Heart left ventricle (tissue), 16 donors: ENCODE data around the gene BEST4. TPM values are rescaled to one million over a fixed set of nuclear protein-coding genes. Genes with fewer than 3 reads are reported as not detected.
"Not testable (repeated sequence)": the region's sequence is repeated elsewhere in the genome, so short reads cannot be mapped to it uniquely, and the experiment has no call there.

ENCODE experiments used
- ATAC-seq, 4 donors: fragments of 200-7000 bp; cut with Tn5 transposase; one replicate each; pipeline ENCODE4 v1.9.1; 2020 to 2022; ENCODE audit warnings: moderate library complexity in 4 of 4, mild to moderate bottlenecking in 3 of 4, moderate number of reproducible peaks in 1 of 4
- DNase-seq, 5 donors: peaks; one replicate each; pipeline ENCODE4 v3.0.0-alpha.2; 2020
- H3K27ac ChIP-seq, 12 donors: fragments of 200-600 bp; sonication (generic) in 4 of 12; one replicate each; pipeline versions ENCODE4 v1.5.0 to v1.8.0; 2016 to 2022; ENCODE audit warnings: mild to moderate bottlenecking in 2 of 12
- H3K27me3 ChIP-seq, 9 donors: fragments of 200-600 bp; sonication (generic) in 2 of 9; one replicate each; pipeline versions ENCODE4 v1.5.1 to v1.8.0; 2016 to 2022; ENCODE audit warnings: mild to moderate bottlenecking in 3 of 9
- H3K36me3 ChIP-seq, 9 donors: fragments of 200-600 bp; sonication (generic) in 2 of 9; one replicate each; pipeline versions ENCODE4 v1.5.0 to v1.8.0; 2018 to 2022; ENCODE audit warnings: mild to moderate bottlenecking in 2 of 9
- H3K4me1 ChIP-seq, 12 donors: fragments of 200-600 bp; sonication (generic) in 4 of 12; one replicate each; pipeline versions ENCODE4 v1.5.0 to v1.8.0; 2016 to 2022; ENCODE audit warnings: mild to moderate bottlenecking in 3 of 12
- H3K4me3 ChIP-seq, 12 donors: fragments of 200-600 bp; sonication (generic) in 4 of 12; one replicate each; pipeline versions ENCODE4 v1.5.0 to v1.8.0; 2017 to 2022; ENCODE audit warnings: mild to moderate bottlenecking in 9 of 12, moderate library complexity in 4 of 12
- H3K9me3 ChIP-seq, 12 donors: fragments of 200-600 bp; sonication (generic) in 4 of 12; one replicate each; pipeline versions ENCODE4 v1.5.0 to v1.8.0; 2016 to 2022; ENCODE audit warnings: mild to moderate bottlenecking in 1 of 12
- CTCF ChIP-seq, 12 donors: fragments of 200-600 bp; sonication (generic) in 4 of 12; IDR thresholded peaks; one replicate each; pipeline versions ENCODE4 v1.5.0 to v1.8.0; 2018 to 2022; ENCODE audit warnings: antibody characterized with exemption in 12 of 12, mild to moderate bottlenecking in 5 of 12
- POLR2A ChIP-seq, 2 donors: fragments of 450-650 bp; IDR thresholded peaks; one replicate each; pipeline ENCODE4 v1.6.1; 2017; ENCODE audit warnings: antibody characterized with exemption in 2 of 2, mild to moderate bottlenecking in 2 of 2, moderate library complexity in 2 of 2
- WGBS, 4 donors: extraction: QIAGEN DNeasy Blood & Tissue Kit in 2 of 4; methylation state at CpG; one replicate each; pipeline versions ENCODE4 v1.1.5 to v1.1.7; 2013 to 2018; 5-methylcytosine and 5-hydroxymethylcytosine counted together
- intact Hi-C, 10 donors: fragments of 100-400 bp; cut with DNase I; formaldehyde crosslinking; loops; one replicate each; pipeline versions ENCODE4 v1.11.1 to v1.14.2; 2022
- polyA plus RNA-seq, 2 donors: library from polyadenylated mRNA; stranded (reverse); fragments of 200-250 nt; gene quantifications; one replicate each; pipeline ENCODE4 v1.2.3, GENCODE V29; 2013
- total RNA-seq, 9 donors: library from RNA; depleted of rRNA in 2 of 9; stranded (reverse); fragments of >200 nt in 2 of 9; fragmentation: NEBNext Ultra II Directional in 3 of 9; extraction: Animal tissue kit (Norgen Biotek cat#: 25700) in 3 of 9; gene quantifications; one replicate each; pipeline versions ENCODE4 v1.1.0 to v1.2.4, GENCODE V29; 2016 to 2023
- donor health status: ischemic (EF 13 %, LVEDD 7.1; RV severe dilation, severe dysfunction).
- donor health status: healthy with polysubstance abuse.
- donor health status: DM: no; HTN: yes; CAD: no.
- donor health status: DM: no; HTN: no; CAD: no.
- donor health status: ischemic (EF 25% LVEDD 6.9; RV normal size, moderate dysfunction).
- donor health status: ischemic (EF 25% LVEDD 5.7; RV mildly dilated, moderate dysfunction).
- donor health status: healthy.
- donor health status: DM: yes; HTN: yes; CAD: no.
- donor health status: ischemic (EF 35%, LVEDD 5.7; RV mildly dilated, moderate dysfunction).
- donor health status: nonischemic (EF 11% LVEDD 7.7; RV severe dilation, severe dysfunction).
- donor health status: DM: yes; HTN: yes; CAD: no.
- donor health status: PGD.
- donor health status: ischemic (EF 29% LVEDD 5.4; RV normal size, mild dysfunction).
- donor health status: nonischemic (EF 23%, LVEDD 6.1; RV moderate dilation, normal function).

The BEST4 gene
- total and polyA plus RNA-seq, 11 donors = 0.06 to 0.32 (median 0.11) TPM; not detected in 6

GRCh38 chr1:44775930-44776729 lies 11.8 kb downstream of the BEST4 start:
- intact Hi-C loops = loop anchor here in 5 of 10 donors (2.0 to 10.0 kb wide), 5 partner anchors 39 to 529 kb away; partner anchors contain the start of genes RNU5D-1 (in 2 of the 5) and KIF2C (in 1 of the 5)
- TF ChIP-seq POLR2A (IDR thresholded peaks at IDR 0.05) (no peak), CTCF (IDR thresholded peaks at IDR 0.05) (no peak)
- WGBS, 4 donors = 7 to 18% (median 9%) methylated on average over 15 to 36 of the region's 36 CpGs
- H3K4me1 ChIP-seq = peaks cover 2 to 38% (median 23%) of the 10 kb centered on the region in 12 donors
- no peaks in the 10 kb centered on the region for H3K9me3 ChIP-seq
- H3K27me3 ChIP-seq = no peaks in the 10 kb centered on the region
- ATAC-seq = peak in 3 of 4 donors; percentile 5 to 15 (median 7)
- H3K27ac ChIP-seq = peak overlapping the region; percentile 85 to 99 (median 95)
- DNase-seq = peak in 1 of 5 donors; percentile 71
- peak overlapping the region; percentile 59 to 95 (median 85) for H3K4me3 ChIP-seq
- H3K36me3 ChIP-seq = peaks cover 0 to 49% (median 45%) of the 10 kb centered on the region in 9 donors

- DNase-seq = peak; percentile 92 to 96 (median 94)
- WGBS, 4 donors = 0 to 1% (median 0%) methylated on average over 51 to 65 of the region's 65 CpGs
- Histone ChIP-seq H3K27me3 (no peaks in the 10 kb centered on the region), H3K9me3 (no peaks in the 10 kb centered on the region), H3K4me3 (peak within 1 kb of the TSS; percentile 59 to 95 (median 85)), H3K36me3 (peaks cover 0 to 43% (median 37%) of the 10 kb centered on the region in 9 donors), H3K4me1 (peaks cover 2 to 38% (median 23%) of the 10 kb centered on the region in 12 donors), H3K27ac (peak within 1 kb of the TSS; percentile 85 to 99 (median 95))
- peak; percentile 89 to 96 (median 94) for ATAC-seq
- TF ChIP-seq POLR2A (IDR thresholded peaks at IDR 0.05) (peak; percentile 47 to 96), CTCF (IDR thresholded peaks at IDR 0.05) (peak in 1 of 12 donors; percentile 13)
- intact Hi-C loops = loop anchor here in 5 of 10 donors (2.0 to 10.0 kb wide), 5 partner anchors 38 to 529 kb away; partner anchors contain the start of genes RNU5D-1 (in 2 of the 5) and KIF2C (in 1 of the 5)
Observed at GRCh38 chr1:44775078-44775929, 12.7 kb downstream of the BEST4 start, which contains the start of gene RPS8. Gene RPS8 (plus strand): TSS chr1:44775540. CDS start chr1:44775597, 57 bp downstream.

GRCh38 chr1:44766421-44766820 lies 21.5 kb downstream of the BEST4 start:
- H3K27me3 ChIP-seq, H3K4me1 ChIP-seq, H3K27ac ChIP-seq, H3K9me3 ChIP-seq, intact Hi-C loops, ATAC-seq, H3K4me3 ChIP-seq, DNase-seq: not testable (repeated sequence)
- 93 to 97% (median 95%) methylated on average over 6 of the region's 6 CpGs for WGBS, 4 donors
- H3K36me3 ChIP-seq = peaks cover 0 to 25% (median 0%) of the 10 kb centered on the region in 9 donors

GRCh38 chr1:44760876-44761275 lies 27.1 kb downstream of the BEST4 start:
- no peak for DNase-seq
- Histone ChIP-seq H3K36me3 (peaks cover 0 to 67% (median 0%) of the 10 kb centered on the region in 9 donors), H3K4me3 (no peak overlapping the region), H3K27me3 (no peaks in the 10 kb centered on the region), H3K27ac (no peak overlapping the region), H3K9me3 (no peaks in the 10 kb centered on the region), H3K4me1 (peaks cover 0 to 5% (median 0%) of the 10 kb centered on the region in 12 donors)
- ATAC-seq = peak in 3 of 4 donors; percentile 45 to 75 (median 74)
- TF ChIP-seq POLR2A (IDR thresholded peaks at IDR 0.05) (no peak), CTCF (IDR thresholded peaks at IDR 0.05) (no peak)
- 62 to 75% (median 68%) methylated on average over 3 of the region's 3 CpGs for WGBS, 4 donors
- intact Hi-C loops = no loop called here
